Urinary bladder (tissue), 4 donors: ENCODE results near the gene KRT71. TPM values are rescaled to one million over a fixed set of nuclear protein-coding genes. Genes with fewer than 3 reads are reported as not detected.
"Not testable (repeated sequence)": the region's sequence is repeated elsewhere in the genome, so short reads cannot be mapped to it uniquely, and the experiment has no call there.

Experiments used
- DNase-seq: peaks from one replicate; pipeline ENCODE4 v3.0.0-alpha.2; 2015; ENCODE audit errors: extremely low spot score
- H3K27ac ChIP-seq: one replicate; pipeline ENCODE4 v1.5.1; 2013; ENCODE audit warnings: low read depth, mild to moderate bottlenecking, moderate library complexity
- H3K36me3 ChIP-seq: one replicate; pipeline ENCODE4 v1.6.1; 2013; ENCODE audit warnings: mild to moderate bottlenecking, moderate library complexity; ENCODE audit not compliant: insufficient read depth
- H3K4me1 ChIP-seq: one replicate; pipeline ENCODE4 v1.6.1; 2013; ENCODE audit warnings: mild to moderate bottlenecking, moderate library complexity; ENCODE audit not compliant: insufficient read depth
- H3K4me3 ChIP-seq: one replicate; pipeline ENCODE4 v1.5.1; 2013; ENCODE audit warnings: low read depth, low read length
- WGBS: extraction: QIAGEN DNeasy Blood & Tissue Kit; methylation state at CpG from one replicate; pipeline ENCODE4 v1.1.7; 2013; 5-methylcytosine and 5-hydroxymethylcytosine counted together
- polyA plus RNA-seq: library from polyadenylated mRNA; stranded (reverse); fragments of 200-250 nt; gene quantifications from one replicate; pipeline ENCODE4 v1.2.3, GENCODE V29; 2013
- total RNA-seq: library from RNA; depleted of rRNA; stranded (reverse); fragments of >200 nt; gene quantifications from one replicate; pipeline ENCODE4 v1.2.3, GENCODE V29; 2014
- donor health status: healthy with polysubstance abuse.
- donor health status: healthy.

The KRT71 gene
- total RNA-seq: not detected
- not detected for polyA plus RNA-seq

DNA sequence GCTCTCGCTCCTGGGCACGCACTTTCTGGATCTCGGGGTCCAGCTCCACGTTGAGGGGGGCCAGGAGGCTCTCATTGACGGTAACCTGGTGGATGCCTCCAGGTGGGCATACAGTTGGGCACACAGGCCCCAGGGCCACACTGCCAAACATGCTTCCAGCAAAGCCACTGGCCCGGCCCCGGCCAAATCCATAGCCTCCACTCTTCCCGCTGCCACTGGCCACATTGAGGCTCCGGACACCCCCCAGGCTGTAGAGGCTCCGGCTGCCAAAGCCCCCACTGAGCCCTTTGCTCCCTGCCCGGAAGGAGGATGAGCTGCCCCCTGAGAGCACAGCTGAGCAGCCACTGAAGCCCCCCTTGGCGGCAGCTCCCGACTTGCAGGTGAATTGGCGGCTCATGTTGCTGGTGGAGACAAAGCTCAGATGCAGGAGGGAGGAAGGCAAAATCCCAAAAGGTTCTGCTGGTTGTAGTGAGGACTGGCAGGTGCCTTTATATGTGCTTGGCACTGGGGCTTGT lies at the start of gene KRT71:
Gene KRT71, minus strand, starts transcription at position 465 of the 515 bp plus-strand sequence. Its CDS starts 68 bp downstream, at position 397.
- no peak within 1 kb of the TSS for H3K4me3 ChIP-seq
- no peak for DNase-seq
- H3K4me1 ChIP-seq: no peaks in the 10 kb centered on the region
- 88% methylated on average over 14 of the region's 14 CpGs for WGBS
- no peak within 1 kb of the TSS for H3K27ac ChIP-seq
- H3K36me3 ChIP-seq: no peaks in the 10 kb centered on the region

DNA sequence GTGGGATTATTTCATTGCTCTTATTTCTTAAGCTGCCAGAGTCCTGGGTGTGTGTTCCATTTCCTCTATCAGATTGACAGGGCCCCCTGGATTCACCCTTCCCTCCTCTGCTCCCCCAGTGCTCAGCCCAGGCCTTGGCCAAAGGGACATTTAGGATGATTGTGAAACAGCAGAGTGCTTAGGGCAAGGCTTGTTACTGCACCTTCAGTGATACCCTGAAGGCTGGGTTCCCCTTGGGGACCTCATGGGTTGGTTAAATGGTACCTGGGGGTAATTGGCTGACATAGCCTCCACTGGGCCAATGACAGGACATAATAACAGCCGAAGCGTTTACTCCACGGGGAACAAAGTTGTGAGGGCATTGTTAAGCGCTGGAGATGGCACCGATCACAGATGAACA lies 49.6 kb upstream of the KRT71 start:
- no peaks in the 10 kb centered on the region for H3K4me1 ChIP-seq
- H3K27ac ChIP-seq: no peak overlapping the region
- DNase-seq: no peak
- 82% methylated on average over 5 of the region's 5 CpGs for WGBS
- no peak overlapping the region for H3K4me3 ChIP-seq
- no peaks in the 10 kb centered on the region for H3K36me3 ChIP-seq

DNA sequence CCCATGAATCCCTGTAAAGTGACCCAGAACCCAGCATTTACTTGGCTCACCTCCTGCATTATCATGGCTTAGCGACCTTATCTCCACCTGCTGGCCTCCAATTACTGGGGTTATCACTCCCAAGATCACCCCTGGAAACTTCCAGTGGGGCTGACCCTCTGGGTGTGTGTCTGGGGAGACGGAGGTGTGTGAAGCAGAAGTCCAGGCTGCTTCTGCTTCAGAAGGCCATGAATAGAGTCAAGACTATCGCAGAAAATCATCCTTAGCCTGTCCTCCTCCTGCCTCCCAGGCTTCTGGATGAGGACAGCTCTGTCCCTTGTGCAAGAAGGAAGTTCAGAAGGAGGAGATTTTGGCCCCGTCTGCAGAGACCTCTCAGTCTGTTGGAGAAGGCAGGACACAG lies 48.7 kb upstream of the KRT71 start:
- DNase-seq: no peak
- no peaks in the 10 kb centered on the region for H3K4me1 ChIP-seq
- no peak overlapping the region for H3K4me3 ChIP-seq
- H3K27ac ChIP-seq: no peak overlapping the region
- no peaks in the 10 kb centered on the region for H3K36me3 ChIP-seq
- 57% methylated on average over 4 of the region's 4 CpGs for WGBS

DNA sequence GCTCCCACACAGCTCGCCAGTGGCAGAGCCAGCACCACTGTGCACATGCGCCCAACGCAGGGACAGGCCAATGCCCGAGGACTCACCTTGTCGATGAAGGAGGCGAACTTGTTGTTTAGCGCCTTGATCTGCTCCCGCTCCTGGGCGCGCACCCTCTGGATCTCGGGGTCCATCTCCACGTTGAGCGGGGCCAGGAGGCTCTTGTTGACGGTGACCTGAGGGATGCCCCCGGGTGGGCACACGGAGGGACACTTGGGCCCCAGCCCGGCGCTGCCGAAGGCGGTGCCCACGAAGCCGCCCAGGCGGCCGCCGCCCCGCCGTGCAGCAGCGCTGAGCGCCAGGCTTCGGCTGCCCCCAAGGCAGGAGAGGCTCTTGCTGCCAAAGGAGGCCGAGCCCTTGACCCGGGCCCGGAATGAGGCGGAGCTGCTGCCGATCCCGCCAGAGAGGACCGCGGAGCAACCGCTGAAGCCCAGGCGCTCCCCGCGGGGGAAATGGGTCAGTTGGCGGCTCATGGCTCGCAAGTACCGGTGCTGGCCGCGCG lies 48.1 kb upstream of the KRT71 start, which contains the start of gene KRT72:
Gene KRT72, minus strand, starts transcription at position 523 of the 541 bp plus-strand sequence. Its CDS starts 11 bp downstream, at position 512.
- H3K27ac ChIP-seq: no peak within 1 kb of the TSS
- no peak within 1 kb of the TSS for H3K4me3 ChIP-seq
- DNase-seq: no peak
- H3K4me1 ChIP-seq: no peaks in the 10 kb centered on the region
- no peaks in the 10 kb centered on the region for H3K36me3 ChIP-seq
- 26% methylated on average over 48 of the region's 48 CpGs for WGBS

DNA sequence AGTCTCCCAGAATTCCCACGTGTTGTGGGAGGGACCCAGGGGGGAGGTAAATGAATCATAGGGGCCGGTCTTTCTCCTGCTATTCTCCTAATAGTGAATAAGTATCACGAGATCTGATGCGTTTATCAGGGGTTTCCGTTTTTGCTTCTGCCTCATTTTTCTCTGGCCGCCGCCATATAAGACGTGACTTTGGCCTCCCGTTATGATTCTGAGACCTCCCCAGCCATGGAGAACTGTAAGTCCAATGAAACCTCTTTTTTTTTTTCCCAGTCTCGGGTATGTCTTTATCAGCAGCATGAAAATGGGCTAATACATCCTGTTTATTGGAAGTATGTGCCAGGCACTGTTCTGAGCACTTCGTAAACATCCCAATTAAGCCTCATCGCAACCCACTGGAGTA lies 47.5 kb upstream of the KRT71 start:
- Histone ChIP-seq H3K36me3 (no peaks in the 10 kb centered on the region), H3K4me3 (no peak overlapping the region), H3K27ac (no peak overlapping the region), H3K4me1 (no peaks in the 10 kb centered on the region)
- WGBS: 87% methylated on average over 12 of the region's 12 CpGs
- DNase-seq: no peak

DNA sequence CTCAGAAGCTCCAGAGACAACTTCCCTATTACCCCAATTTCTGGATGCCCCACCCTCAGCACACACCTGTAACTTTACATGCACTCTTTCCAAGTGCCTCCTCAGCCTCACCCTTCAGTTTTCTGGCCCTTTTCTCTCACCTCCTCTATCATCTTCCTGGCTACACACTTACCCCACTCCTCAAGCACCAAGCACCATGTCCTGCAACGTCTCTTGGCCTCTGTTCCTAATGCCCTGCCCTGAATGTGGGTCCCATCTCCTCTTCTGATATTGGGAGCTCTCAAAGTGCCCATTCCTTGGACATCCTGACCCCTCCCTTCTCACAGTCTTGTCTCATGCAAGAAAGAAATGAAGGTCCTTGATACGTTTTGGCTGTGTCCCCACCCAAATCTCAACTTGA lies 47.1 kb upstream of the KRT71 start:
- WGBS: 72% methylated on average over 2 of the region's 2 CpGs
- no peak overlapping the region for H3K4me3 ChIP-seq

DNA sequence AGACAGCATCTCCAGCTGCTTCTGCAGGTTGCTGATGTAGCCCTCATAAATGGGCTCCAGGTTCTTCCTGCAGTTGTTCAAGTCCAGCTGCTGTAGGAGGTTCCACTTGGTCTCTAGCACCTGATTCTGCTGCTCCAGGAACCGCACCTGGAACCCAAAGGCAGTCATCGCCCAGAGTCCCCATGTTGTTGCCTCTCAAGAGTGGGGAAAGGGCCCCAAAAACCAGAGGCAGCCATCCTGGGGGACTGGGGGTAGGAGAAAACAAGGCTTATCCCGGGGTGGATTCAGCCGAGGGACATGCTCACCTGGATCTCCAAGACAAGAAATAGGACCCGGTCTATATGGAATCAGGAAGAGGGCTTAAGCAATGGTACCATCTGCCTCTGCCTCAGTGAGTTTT lies 46.0 kb upstream of the KRT71 start:
- H3K4me1 ChIP-seq: no peaks in the 10 kb centered on the region
- H3K36me3 ChIP-seq: no peaks in the 10 kb centered on the region
- no peak overlapping the region for H3K27ac ChIP-seq
- DNase-seq: no peak
- WGBS: 93% methylated on average over 5 of the region's 5 CpGs
- H3K4me3 ChIP-seq: no peak overlapping the region

More for the DNA sequence above, 47.1 kb upstream of the KRT71 start:
- Histone ChIP-seq H3K36me3 (no peaks in the 10 kb centered on the region), H3K27ac (no peak overlapping the region), H3K4me1 (no peaks in the 10 kb centered on the region)
- no peak for DNase-seq

DNA sequence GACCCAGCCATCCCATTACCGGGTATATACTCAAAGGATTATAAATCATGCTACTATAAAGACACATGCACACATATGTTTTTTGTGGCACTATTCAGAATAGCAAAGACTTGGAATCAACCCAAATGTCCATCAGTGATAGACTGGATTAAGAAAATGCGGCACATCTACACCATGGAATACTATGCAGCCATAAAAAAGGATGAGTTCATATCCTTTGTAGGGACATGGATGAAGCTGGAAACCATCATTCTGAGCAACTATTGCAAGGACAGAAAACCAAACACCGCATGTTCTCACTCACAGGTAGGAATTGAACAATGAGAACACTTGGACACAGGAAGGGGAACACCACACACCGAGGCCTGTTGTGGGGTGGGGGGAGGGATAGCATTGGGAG lies 41.3 kb upstream of the KRT71 start:
- H3K4me1 ChIP-seq, DNase-seq, H3K27ac ChIP-seq, H3K4me3 ChIP-seq, H3K36me3 ChIP-seq: not testable (repeated sequence)
- 95% methylated on average over 4 of the region's 4 CpGs for WGBS

DNA sequence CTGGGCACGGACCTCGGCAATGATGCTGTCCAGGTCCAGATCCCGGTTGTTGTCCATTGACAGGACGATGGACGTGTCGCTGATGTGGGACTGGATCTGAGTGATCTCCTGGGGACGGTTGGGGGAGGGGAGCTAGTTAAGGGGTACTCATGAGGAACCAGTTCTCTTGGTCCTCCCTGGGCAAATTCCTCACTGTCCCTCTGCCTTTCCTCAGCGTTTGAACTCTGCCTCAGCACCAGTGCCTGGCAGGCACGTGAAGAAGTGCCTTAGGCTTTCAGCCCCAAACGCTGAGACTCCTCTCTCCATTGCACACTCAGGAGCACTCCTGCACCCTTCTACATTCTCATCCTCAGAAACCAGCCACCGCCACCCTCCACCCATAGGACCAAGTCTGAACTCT lies 38.6 kb upstream of the KRT71 start:
- no peak for DNase-seq
- Histone ChIP-seq H3K4me3 (no peak overlapping the region), H3K4me1 (no peaks in the 10 kb centered on the region), H3K27ac (no peak overlapping the region), H3K36me3 (no peaks in the 10 kb centered on the region)
- WGBS: 89% methylated on average over 11 of the region's 11 CpGs

DNA sequence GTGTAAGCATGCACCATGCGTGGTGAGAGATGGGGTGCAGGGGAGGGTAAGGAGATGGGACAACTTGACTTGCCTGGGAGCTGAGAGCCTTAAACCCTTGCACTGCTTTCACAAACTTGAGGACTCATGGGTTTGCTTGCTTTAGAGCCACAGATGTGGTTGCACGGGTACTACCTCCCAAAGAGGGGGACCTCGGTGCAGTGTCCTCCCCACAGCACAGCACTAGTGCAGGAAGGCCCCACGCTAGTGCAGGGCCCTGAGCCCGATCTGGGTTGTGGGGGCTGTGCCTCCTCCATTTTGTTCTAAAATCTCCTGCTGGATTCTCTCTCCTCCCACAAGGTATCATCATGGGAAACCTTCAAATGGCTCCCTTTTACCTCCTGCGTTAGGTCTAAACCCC lies 37.1 kb upstream of the KRT71 start:
- Histone ChIP-seq H3K4me1 (no peaks in the 10 kb centered on the region), H3K36me3 (no peaks in the 10 kb centered on the region), H3K4me3 (no peak overlapping the region), H3K27ac (no peak overlapping the region)
- WGBS: 93% methylated on average over 6 of the region's 6 CpGs
- DNase-seq: no peak

DNA sequence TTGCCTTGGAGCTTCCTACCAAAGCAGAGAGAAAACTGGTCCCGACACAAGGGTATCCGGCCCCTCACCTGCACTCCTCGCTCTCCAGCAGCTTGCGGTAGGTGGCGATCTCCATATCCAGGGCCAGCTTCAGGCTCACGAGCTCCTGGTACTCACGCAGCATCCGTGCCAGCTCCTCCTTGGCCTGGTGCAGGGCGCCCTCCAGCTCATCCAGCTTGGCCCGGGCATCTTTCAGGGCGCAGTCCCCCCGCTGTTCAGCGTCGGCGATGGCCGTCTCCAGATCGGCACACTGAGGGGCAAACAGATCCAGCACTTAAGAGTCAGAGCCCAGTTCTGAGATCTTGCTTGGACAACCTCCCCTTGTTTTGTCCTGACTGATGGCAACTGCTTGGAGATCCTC lies 34.6 kb upstream of the KRT71 start:
- DNase-seq: no peak
- Histone ChIP-seq H3K36me3 (no peaks in the 10 kb centered on the region), H3K4me3 (no peak overlapping the region), H3K27ac (no peak overlapping the region), H3K4me1 (no peaks in the 10 kb centered on the region)
- WGBS: 90% methylated on average over 17 of the region's 17 CpGs

DNA sequence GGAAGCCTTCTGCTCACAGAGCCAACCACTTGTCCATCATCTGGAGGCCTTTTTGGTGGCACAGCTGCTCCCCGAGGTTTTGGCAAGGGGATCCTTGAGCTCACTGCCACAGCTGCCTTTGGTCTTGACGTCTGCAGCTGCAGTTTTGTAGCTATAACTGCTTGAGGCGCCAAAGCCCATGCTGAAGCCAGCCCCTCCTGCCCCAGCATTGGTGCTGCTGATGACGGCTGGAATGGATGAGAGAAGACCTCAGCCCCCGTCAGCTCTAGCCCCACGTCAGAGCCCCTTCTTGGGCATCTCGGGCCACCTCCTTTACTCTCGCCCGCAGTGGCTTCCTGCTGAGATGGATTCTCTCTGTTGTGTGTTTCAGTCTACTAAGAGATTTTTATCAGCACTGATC lies 33.0 kb upstream of the KRT71 start:
- Histone ChIP-seq H3K4me3 (no peak overlapping the region), H3K27ac (no peak overlapping the region), H3K36me3 (no peaks in the 10 kb centered on the region), H3K4me1 (no peaks in the 10 kb centered on the region)
- DNase-seq: no peak
- WGBS: 69% methylated on average over 9 of the region's 9 CpGs

DNA sequence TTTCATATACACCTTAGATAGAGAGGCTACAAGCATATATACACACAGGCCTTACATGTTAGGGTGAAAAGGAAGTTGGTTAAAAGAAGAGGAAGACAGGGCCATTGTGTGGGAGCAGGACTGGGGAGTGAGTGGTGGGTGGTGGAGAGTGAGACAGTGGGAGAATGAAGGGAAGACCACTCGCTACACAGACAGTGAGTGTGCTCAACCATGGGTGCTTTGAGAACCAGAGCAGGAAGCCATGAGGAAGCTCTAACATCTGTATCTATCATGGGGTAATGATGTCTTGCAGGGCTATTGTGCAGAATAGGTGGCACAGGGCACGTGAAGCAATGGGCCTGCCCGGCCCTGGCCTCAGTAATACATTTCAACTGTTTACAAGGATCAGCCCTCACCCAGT lies 32.1 kb upstream of the KRT71 start:
- no peaks in the 10 kb centered on the region for H3K4me1 ChIP-seq

DNA sequence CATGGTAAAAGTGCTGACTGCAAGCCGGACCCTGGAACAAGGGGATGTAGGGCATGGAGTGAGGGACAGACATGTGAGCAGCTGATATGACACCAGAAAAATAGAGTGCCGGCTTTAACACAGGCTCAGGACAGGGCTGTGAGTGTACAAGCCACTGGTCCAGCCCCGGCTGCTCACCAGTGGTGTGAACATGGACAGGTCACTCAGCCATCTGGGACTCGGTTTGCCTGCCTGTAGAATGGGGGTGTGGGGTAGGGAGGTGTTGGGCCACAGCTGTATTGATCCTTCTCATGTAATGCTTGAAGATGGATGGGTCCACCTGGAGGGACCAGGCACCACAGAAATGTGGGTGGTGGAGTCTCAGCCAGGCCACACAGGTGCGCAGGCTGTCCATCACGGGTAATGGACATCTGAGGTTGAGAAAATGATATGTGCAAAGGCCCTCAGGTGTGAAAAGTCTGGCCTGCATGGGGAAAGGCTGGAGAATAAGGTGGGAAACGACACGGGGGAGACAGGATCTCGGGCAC lies 31.3 kb upstream of the KRT71 start:
- DNase-seq: no peak
- Histone ChIP-seq H3K27ac (no peak overlapping the region), H3K4me1 (no peaks in the 10 kb centered on the region), H3K36me3 (no peaks in the 10 kb centered on the region), H3K4me3 (no peak overlapping the region)
- 85% methylated on average over 9 of the region's 9 CpGs for WGBS

More for the DNA sequence above, 32.1 kb upstream of the KRT71 start:
- H3K36me3 ChIP-seq: no peaks in the 10 kb centered on the region
- DNase-seq: no peak
- no peak overlapping the region for H3K4me3 ChIP-seq
- no peak overlapping the region for H3K27ac ChIP-seq
- WGBS: 88% methylated on average over 3 of the region's 3 CpGs
